ENCODE measurements around the gene APEX2. TPM values are rescaled to one million over a fixed set of nuclear protein-coding genes. Genes with fewer than 3 reads are reported as not detected.

APEX2 gene
- 6.7 TPM for total RNA-seq
- 9.0 TPM for polyA plus RNA-seq
- long read RNA-seq, donor 1, partial matches to known transcripts = 0 of 3 reads
- long read RNA-seq, donor 1, other reads (novel, unspliced or antisense) = 0 of 3 reads
- long read RNA-seq, donor 2, transcript APEX2-201 (6 exons, 3,245 nt) = major isoform, 20 of 22 reads
- long read RNA-seq, donor 2, partial matches to known transcripts = 0 of 22 reads
- long read RNA-seq, donor 2, other reads (novel, unspliced or antisense) = 0 of 22 reads
- long read RNA-seq, donor 3, transcript APEX2-201 (6 exons, 3,245 nt) = major isoform, 11 of 11 reads
- long read RNA-seq, donor 3, partial matches to known transcripts = 0 of 11 reads
- long read RNA-seq, donor 3, other reads (novel, unspliced or antisense) = 0 of 11 reads
- long read RNA-seq, donor 4, transcript APEX2-201 (6 exons, 3,245 nt) = major isoform, 6 of 6 reads
- long read RNA-seq, donor 4, partial matches to known transcripts = 0 of 6 reads
- long read RNA-seq, donor 4, other reads (novel, unspliced or antisense) = 0 of 6 reads
- long read RNA-seq, donor 5, transcript APEX2-201 (6 exons, 3,245 nt) = major isoform, 17 of 17 reads
- long read RNA-seq, donor 5, partial matches to known transcripts = 0 of 17 reads
- long read RNA-seq, donor 5, other reads (novel, unspliced or antisense) = 0 of 17 reads
- long read RNA-seq, donor 6, transcript APEX2-201 (6 exons, 3,245 nt) = major isoform, 12 of 14 reads
- long read RNA-seq, donor 6, partial matches to known transcripts = 0 of 14 reads
- long read RNA-seq, donor 6, other reads (novel, unspliced or antisense) = 0 of 14 reads
- long read RNA-seq, donor 7, transcript APEX2-201 (6 exons, 3,245 nt) = major isoform, 11 of 18 reads
- long read RNA-seq, donor 7, partial matches to known transcripts = 7 of 18 reads
- long read RNA-seq, donor 7, other reads (novel, unspliced or antisense) = 0 of 18 reads
- long read RNA-seq, donor 8, transcript APEX2-201 (6 exons, 3,245 nt) = major isoform, 6 of 7 reads
- long read RNA-seq, donor 8, partial matches to known transcripts = 0 of 7 reads
- long read RNA-seq, donor 8, other reads (novel, unspliced or antisense) = 0 of 7 reads
- long read RNA-seq, donor 9, partial matches to known transcripts = 0 of 4 reads
- long read RNA-seq, donor 9, other reads (novel, unspliced or antisense) = 0 of 4 reads
- long read RNA-seq, donor 10, partial matches to known transcripts = 0 of 4 reads
- long read RNA-seq, donor 10, other reads (novel, unspliced or antisense) = 0 of 4 reads

- WGBS = under 1% methylated on average over 55 of the region's 55 CpGs
- peak within 1 kb of the TSS; percentile 67 to 68 for H3K4me3 ChIP-seq (ENCODE audit: low read length in 2 of 2)
- peaks cover 8 to 9% of the 10 kb centered on the region in 2 donors for H3K4me1 ChIP-seq (ENCODE audit: control insufficient read depth in 2 of 2, insufficient read depth in 2 of 2, low read length in 2 of 2)
- H3K27me3 ChIP-seq (ENCODE audit: control insufficient read depth in 2 of 2, insufficient read depth in 1 of 2, low read length in 1 of 2) = no peaks in the 10 kb centered on the region
- H3K36me3 ChIP-seq (ENCODE audit: control insufficient read depth in 2 of 2, insufficient read depth in 2 of 2, low read length in 1 of 2) = peaks cover 9 to 17% of the 10 kb centered on the region in 2 donors
- DNase-seq (ENCODE audit: low read depth in 6 of 9, low spot score in 9 of 9) = peak; percentile 64 to 93 (median 79)
- peak within 1 kb of the TSS; percentile 81 to 88 for H3K27ac ChIP-seq (ENCODE audit: low read depth in 1 of 2, low read length in 1 of 2)
- no peaks in the 10 kb centered on the region for H3K9me3 ChIP-seq (ENCODE audit: control insufficient read depth in 2 of 2, insufficient read depth in 1 of 2, low read length in 1 of 2)
Observed at GRCh38 chrX:54999717-55000598, at the start of gene APEX2. TSS of gene APEX2 (plus strand) at chrX:55000363. CDS start at chrX:55000423, 60 bp downstream.

- H3K4me1 ChIP-seq (ENCODE audit: control insufficient read depth in 2 of 2, insufficient read depth in 2 of 2, low read length in 2 of 2) = no peaks in the 10 kb centered on the region
- no peaks in the 10 kb centered on the region for H3K27me3 ChIP-seq (ENCODE audit: control insufficient read depth in 2 of 2, insufficient read depth in 1 of 2, low read length in 1 of 2)
- no peak for DNase-seq (ENCODE audit: low read depth in 6 of 9, low spot score in 9 of 9)
- no peak overlapping the region for H3K4me3 ChIP-seq (ENCODE audit: low read length in 2 of 2)
- no peaks in the 10 kb centered on the region for H3K36me3 ChIP-seq (ENCODE audit: control insufficient read depth in 2 of 2, insufficient read depth in 2 of 2, low read length in 1 of 2)
- H3K27ac ChIP-seq (ENCODE audit: low read depth in 1 of 2, low read length in 1 of 2) = no peak overlapping the region
- no peaks in the 10 kb centered on the region for H3K9me3 ChIP-seq (ENCODE audit: control insufficient read depth in 2 of 2, insufficient read depth in 1 of 2, low read length in 1 of 2)
- 88% methylated on average over 8 of the region's 8 CpGs for whole genome bisulfite sequencing
Observed at GRCh38 chrX:54950730-54951375, 49.3 kb upstream of the APEX2 start.

GRCh38 chrX:54961750-54962149 lies 38.4 kb upstream of the APEX2 start:
- Histone ChIP-seq H3K27ac (ENCODE audit: low read depth in 1 of 2, low read length in 1 of 2) (no peak overlapping the region), H3K4me3 (ENCODE audit: low read length in 2 of 2) (no peak overlapping the region), H3K9me3 (ENCODE audit: control insufficient read depth in 2 of 2, insufficient read depth in 1 of 2, low read length in 1 of 2) (no peaks in the 10 kb centered on the region), H3K4me1 (ENCODE audit: control insufficient read depth in 2 of 2, insufficient read depth in 2 of 2, low read length in 2 of 2) (no peaks in the 10 kb centered on the region), H3K27me3 (ENCODE audit: control insufficient read depth in 2 of 2, insufficient read depth in 1 of 2, low read length in 1 of 2) (no peaks in the 10 kb centered on the region), H3K36me3 (ENCODE audit: control insufficient read depth in 2 of 2, insufficient read depth in 2 of 2, low read length in 1 of 2) (no peaks in the 10 kb centered on the region)
- no peak for DNase-seq (ENCODE audit: low read depth in 6 of 9, low spot score in 9 of 9)
- WGBS = 94% methylated on average over 1 of the region's 1 CpG

GRCh38 chrX:54964766-54965497 lies 35.2 kb upstream of the APEX2 start:
- Histone ChIP-seq H3K27me3 (ENCODE audit: control insufficient read depth in 2 of 2, insufficient read depth in 1 of 2, low read length in 1 of 2) (no peaks in the 10 kb centered on the region), H3K4me3 (ENCODE audit: low read length in 2 of 2) (no peak overlapping the region), H3K36me3 (ENCODE audit: control insufficient read depth in 2 of 2, insufficient read depth in 2 of 2, low read length in 1 of 2) (no peaks in the 10 kb centered on the region), H3K4me1 (ENCODE audit: control insufficient read depth in 2 of 2, insufficient read depth in 2 of 2, low read length in 2 of 2) (no peaks in the 10 kb centered on the region), H3K27ac (ENCODE audit: low read depth in 1 of 2, low read length in 1 of 2) (no peak overlapping the region), H3K9me3 (ENCODE audit: control insufficient read depth in 2 of 2, insufficient read depth in 1 of 2, low read length in 1 of 2) (no peaks in the 10 kb centered on the region)
- DNase-seq (ENCODE audit: low read depth in 6 of 9, low spot score in 9 of 9) = peak in 2 of 9 donors; percentile 4 to 24
- WGBS = 41% methylated on average over 4 of the region's 4 CpGs

- WGBS = 93% methylated on average over 4 of the region's 4 CpGs
- Histone ChIP-seq H3K27me3 (ENCODE audit: control insufficient read depth in 2 of 2, insufficient read depth in 1 of 2, low read length in 1 of 2) (no peaks in the 10 kb centered on the region), H3K4me3 (ENCODE audit: low read length in 2 of 2) (no peak overlapping the region), H3K27ac (ENCODE audit: low read depth in 1 of 2, low read length in 1 of 2) (no peak overlapping the region), H3K36me3 (ENCODE audit: control insufficient read depth in 2 of 2, insufficient read depth in 2 of 2, low read length in 1 of 2) (no peaks in the 10 kb centered on the region), H3K4me1 (ENCODE audit: control insufficient read depth in 2 of 2, insufficient read depth in 2 of 2, low read length in 2 of 2) (no peaks in the 10 kb centered on the region), H3K9me3 (ENCODE audit: control insufficient read depth in 2 of 2, insufficient read depth in 1 of 2, low read length in 1 of 2) (no peaks in the 10 kb centered on the region)
- DNase-seq (ENCODE audit: low read depth in 6 of 9, low spot score in 9 of 9) = no peak
Observed at GRCh38 chrX:54977387-54977786, 22.8 kb upstream of the APEX2 start.

- Histone ChIP-seq H3K27ac (ENCODE audit: low read depth in 1 of 2, low read length in 1 of 2) (no peak overlapping the region), H3K4me1 (ENCODE audit: control insufficient read depth in 2 of 2, insufficient read depth in 2 of 2, low read length in 2 of 2) (no peaks in the 10 kb centered on the region), H3K36me3 (ENCODE audit: control insufficient read depth in 2 of 2, insufficient read depth in 2 of 2, low read length in 1 of 2) (no peaks in the 10 kb centered on the region), H3K27me3 (ENCODE audit: control insufficient read depth in 2 of 2, insufficient read depth in 1 of 2, low read length in 1 of 2) (no peaks in the 10 kb centered on the region), H3K4me3 (ENCODE audit: low read length in 2 of 2) (no peak overlapping the region), H3K9me3 (ENCODE audit: control insufficient read depth in 2 of 2, insufficient read depth in 1 of 2, low read length in 1 of 2) (no peaks in the 10 kb centered on the region)
- no peak for DNase-seq (ENCODE audit: low read depth in 6 of 9, low spot score in 9 of 9)
Observed at GRCh38 chrX:54978448-54978847, 21.7 kb upstream of the APEX2 start.

GRCh38 chrX:54979432-54979831 lies 20.7 kb upstream of the APEX2 start:
- Histone ChIP-seq H3K36me3 (ENCODE audit: control insufficient read depth in 2 of 2, insufficient read depth in 2 of 2, low read length in 1 of 2) (no peaks in the 10 kb centered on the region), H3K4me3 (ENCODE audit: low read length in 2 of 2) (no peak overlapping the region), H3K9me3 (ENCODE audit: control insufficient read depth in 2 of 2, insufficient read depth in 1 of 2, low read length in 1 of 2) (no peaks in the 10 kb centered on the region), H3K27me3 (ENCODE audit: control insufficient read depth in 2 of 2, insufficient read depth in 1 of 2, low read length in 1 of 2) (no peaks in the 10 kb centered on the region), H3K27ac (ENCODE audit: low read depth in 1 of 2, low read length in 1 of 2) (no peak overlapping the region), H3K4me1 (ENCODE audit: control insufficient read depth in 2 of 2, insufficient read depth in 2 of 2, low read length in 2 of 2) (no peaks in the 10 kb centered on the region)
- DNase-seq (ENCODE audit: low read depth in 6 of 9, low spot score in 9 of 9) = no peak

All from thymus (tissue), 14 donors.